HG03442 (cell line): Measurements from ENCODE around the gene CPSF4.
"Not testable (repeated sequence)": the region's sequence is repeated elsewhere in the genome, so short reads cannot be mapped to it uniquely, and the experiment has no call there.

Source experiments
- ATAC-seq: cut with Tn5 transposase; IDR thresholded peaks from one replicate; pipeline ENCODE4 v1.9.1; 2021; ENCODE audit warnings: mild to moderate bottlenecking, moderate library complexity; ENCODE audit not compliant: unreplicated experiment

CPSF4 gene

DNA sequence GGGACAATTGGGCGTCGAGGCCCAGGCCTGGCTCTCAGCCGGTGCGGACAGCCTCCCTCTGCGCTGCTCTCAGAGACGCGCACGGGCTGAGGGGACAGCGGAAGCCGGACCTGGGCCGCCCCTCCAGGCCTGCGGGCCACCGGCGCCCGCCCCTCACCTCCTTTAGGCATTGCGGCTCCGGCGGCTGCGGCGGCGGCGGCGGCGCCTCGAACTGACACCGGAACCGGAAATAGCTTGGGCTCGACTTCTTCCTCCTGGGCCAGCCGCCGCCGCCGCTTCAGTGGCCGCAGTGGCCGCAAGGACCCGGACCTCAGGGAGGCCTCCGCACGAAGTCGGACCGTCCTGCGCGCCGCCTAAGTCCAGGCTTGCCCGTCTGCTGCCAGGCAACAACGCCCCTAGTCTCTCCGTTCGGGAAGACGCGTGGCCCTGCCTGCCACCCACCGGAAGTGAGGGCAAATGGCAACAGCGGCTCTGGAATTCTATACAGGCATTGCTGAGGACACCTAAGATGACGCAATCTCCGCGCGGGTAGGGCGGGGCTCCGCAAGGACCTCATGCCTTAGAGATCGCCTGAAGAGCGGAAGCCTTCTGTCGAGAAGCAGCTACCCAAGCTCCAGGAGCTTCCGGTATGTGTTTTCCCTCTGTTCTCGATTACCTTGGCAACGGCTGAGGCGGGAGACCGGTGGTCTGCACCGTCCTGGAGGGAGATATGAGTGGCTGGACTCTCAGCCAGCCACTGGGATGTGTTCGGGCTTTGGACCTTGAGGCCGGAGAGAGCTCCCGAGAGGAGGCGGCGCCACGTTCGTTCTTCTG, 30.2 kb upstream of the CPSF4 start, which contains the start of the genes BUD31 and PDAP1:
BUD31 (plus strand) TSS at position 591 of the 813 bp plus-strand sequence. CDS start 2,124 bp downstream, outside the sequence.
PDAP1 (minus strand) TSS at position 219 of the 813 bp plus-strand sequence; CDS start at position 170, 49 bp downstream.
- peak; percentile 70 for ATAC-seq

DNA sequence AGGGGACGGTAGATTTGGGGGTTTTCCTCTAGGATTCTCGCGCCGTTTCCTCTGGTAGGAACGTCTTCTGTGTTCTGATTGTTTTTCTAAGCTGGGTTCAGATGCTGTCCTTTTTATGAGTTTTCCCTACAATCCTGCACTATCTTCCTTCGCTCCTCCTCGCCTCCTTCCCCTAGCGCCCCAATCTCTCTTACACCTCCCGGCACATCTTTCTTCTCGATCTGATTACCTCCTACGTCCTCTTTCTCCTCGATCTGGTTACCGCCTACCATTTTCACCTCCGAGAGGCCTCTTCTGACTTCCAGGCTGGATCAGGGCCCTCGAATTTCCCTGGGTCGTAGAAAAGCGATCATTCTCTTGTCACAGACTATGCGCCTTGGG, 29.6 kb upstream of the CPSF4 start:
- ATAC-seq = no peak

DNA sequence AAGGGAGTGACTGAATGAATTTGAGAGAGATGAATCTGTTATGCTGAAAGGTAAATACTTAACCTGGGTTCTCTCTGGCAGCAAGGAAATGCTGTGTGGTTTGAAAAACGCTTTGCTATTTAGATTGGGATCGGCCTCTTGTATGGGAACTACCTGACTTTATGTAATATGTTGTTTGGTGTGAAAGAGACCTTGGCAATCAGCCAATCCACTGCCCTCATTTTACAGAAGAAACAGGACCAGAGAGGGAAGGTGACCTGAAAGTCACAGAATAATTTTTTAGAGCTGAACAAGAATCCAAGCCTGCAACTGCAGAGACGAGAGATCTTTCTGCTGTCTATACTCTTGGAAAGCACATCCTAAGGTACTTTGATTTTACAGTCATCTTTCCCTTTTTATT, 28.9 kb upstream of the CPSF4 start:
- ATAC-seq = no peak

DNA sequence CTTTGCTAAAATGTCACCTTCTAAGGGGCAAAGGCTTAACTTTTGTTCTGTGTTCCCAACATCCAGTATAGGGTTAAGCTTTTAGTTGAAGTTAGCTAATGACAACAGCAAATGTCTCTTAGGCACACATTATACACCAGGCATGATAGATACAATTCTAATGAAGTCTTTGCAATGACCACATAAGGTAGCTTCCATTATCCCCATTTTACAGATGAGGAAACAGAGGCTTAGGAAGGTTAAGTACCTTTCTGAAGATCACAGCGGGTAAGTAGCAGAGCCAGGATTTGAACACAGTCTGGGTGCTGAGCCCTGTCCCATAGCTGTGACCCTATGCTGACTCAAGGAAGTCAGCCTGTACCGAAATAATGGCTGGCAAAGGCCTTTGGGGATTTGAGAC, 28.1 kb upstream of the CPSF4 start:
- no peak for ATAC-seq

DNA sequence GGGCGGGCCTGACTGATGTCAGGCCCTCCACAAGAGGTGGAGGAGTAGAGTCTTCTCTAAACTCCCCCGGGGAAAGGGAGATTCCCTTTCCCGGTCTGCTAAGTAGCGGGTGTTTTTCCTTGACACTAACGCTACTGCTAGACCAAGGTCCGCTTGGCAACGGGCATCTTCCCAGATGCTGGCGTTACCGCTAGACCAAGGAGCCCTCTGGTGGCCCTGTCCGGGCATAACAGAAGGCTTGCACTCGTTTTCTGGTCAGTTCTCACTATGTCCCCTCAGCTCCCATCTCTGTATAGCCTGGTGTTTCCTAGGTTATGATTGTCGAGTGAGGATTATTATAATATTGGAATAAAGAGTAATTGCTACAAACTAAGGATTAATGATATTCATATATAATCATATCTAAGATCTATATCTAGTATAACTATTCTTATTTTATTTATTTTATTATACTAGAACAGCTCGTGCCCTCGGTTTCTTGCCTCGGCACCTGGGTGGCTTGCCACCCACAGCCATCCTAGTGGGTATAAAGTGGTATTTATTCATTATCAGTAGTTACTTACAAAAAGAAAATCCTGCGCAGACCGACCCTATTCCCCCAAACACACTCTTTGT, 23.1 kb upstream of the CPSF4 start:
- not testable (repeated sequence) for ATAC-seq

DNA sequence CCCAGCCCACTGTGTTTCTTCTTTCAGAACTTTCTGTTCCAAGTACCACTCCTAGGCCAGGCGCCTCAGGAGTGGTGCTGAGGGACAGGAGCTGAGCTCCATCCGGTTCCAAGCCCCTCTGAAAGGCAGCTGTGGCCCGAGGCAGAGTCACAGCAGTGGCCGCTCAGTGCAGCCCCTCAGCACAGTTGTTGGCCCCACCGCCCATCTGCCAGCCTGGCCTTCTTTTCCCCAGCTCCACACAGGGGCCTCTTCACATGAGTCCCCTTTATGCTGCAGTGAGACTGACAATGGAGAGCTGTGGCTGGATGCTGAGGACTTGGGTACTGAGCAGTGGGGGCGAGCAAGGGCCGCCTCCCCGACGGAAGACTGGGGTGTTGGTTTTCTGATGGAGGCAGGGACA, 20.5 kb upstream of the CPSF4 start:
- ATAC-seq = no peak

DNA sequence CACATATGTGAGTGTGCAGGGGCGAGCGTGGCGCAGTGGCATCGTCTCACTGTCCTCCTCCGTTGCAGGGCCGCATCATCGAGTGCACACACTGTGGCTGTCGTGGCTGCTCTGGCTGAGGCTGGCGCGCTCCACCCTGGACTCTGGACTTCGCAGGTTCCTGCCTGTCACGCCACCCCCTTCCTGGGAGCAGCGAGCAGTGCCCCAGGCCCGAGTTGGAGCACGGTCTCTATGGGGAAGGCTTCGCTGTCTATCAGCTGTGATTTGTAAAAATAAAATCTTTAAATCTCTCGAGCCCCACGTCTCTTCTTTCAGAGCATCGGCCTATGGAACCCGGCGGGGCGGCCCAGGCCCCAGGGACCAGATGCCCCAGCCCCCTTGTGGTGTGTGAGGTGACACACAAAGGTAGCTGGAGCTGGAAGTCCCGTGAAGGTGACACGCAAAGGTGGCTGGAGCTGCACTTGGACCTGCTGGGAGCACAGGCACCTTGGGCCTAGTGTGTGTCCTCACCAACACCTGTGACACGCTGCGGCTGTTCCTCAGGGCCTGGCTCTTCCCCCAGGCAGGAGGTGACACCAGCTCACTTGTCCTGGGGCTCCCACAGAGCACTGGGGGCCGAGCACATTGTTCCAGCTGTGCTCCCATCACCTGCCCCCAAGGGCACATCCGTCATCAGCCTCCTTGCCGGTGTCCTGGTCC, 19.3 kb upstream of the CPSF4 start:
- no peak for ATAC-seq

DNA sequence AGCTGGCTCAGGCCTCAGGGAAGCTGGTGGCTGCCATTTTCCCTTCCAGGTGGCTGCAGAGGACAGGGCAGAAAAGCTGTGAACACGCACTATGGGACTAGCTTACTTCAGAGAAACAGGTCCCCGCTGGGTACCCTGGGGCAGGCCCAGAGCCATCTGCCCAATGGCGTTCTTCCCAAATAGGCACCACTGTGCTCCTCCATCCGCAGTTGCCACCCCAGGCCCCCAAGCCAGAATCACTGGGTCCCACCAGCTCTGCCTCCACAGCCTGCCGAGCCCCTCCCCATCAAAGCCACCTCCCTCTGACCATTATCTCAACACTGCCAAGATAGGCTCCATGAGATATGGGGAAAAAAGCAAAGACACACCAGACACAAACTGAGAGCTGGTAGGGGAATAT, 18.5 kb upstream of the CPSF4 start:
- no peak for ATAC-seq

DNA sequence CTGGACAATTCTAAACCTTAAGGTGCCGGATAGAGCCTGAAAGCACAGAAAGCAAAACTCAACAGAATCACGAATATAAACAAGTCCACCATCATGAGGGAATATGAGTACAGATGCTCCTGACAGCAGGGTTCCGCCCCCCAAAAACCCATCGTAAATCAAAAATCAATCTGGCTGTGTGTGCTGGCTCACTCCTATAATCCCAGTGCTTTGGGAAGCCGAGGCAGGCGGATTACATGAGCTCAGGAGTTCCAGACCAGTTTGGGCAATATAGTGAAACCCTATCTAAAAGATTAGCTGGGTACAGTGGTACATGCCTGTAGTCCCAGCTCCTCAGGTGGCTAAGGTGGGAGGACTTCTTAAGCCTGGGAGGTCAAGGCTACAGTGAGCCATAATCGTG, 17.8 kb upstream of the CPSF4 start:
- ATAC-seq = no peak

DNA sequence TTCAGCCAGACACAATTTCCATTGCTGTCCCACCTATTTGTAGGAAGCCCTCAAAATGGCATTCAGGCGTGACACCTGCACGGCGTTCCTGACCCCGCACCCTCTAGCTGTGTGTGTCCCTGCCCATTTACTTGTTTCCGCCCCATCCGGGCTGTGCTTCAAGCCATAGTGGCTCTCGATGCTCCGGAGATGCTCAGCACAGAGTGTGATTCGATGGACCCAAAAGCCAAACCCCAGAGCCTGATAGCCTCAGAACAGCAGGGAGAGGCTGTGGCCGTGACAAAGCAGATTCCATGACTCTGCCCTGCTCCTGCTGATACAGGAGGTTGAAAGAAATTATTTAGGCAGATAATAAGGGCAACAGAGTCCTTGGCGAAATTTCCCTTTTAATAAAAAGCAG, 16.6 kb upstream of the CPSF4 start:
- ATAC-seq = no peak

DNA sequence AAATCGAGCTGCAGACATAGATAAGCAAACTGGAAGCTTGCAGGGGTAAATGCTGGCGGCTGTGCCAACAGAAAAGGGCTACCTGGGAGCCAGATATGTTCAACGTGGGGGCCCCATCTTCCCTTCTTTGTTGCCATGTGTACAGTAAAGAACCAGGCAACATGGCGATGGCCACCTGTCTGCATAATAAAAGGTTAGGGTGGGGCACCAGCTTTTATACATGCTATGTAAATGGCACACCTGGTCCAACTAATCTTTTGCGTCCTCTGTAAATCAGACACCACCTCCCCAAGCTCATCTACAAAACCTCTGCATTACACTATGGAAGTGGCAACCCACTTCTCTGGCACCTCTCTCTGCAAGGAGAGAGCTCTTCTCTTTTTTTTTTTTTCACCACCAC, 16.1 kb upstream of the CPSF4 start:
- ATAC-seq = no peak

DNA sequence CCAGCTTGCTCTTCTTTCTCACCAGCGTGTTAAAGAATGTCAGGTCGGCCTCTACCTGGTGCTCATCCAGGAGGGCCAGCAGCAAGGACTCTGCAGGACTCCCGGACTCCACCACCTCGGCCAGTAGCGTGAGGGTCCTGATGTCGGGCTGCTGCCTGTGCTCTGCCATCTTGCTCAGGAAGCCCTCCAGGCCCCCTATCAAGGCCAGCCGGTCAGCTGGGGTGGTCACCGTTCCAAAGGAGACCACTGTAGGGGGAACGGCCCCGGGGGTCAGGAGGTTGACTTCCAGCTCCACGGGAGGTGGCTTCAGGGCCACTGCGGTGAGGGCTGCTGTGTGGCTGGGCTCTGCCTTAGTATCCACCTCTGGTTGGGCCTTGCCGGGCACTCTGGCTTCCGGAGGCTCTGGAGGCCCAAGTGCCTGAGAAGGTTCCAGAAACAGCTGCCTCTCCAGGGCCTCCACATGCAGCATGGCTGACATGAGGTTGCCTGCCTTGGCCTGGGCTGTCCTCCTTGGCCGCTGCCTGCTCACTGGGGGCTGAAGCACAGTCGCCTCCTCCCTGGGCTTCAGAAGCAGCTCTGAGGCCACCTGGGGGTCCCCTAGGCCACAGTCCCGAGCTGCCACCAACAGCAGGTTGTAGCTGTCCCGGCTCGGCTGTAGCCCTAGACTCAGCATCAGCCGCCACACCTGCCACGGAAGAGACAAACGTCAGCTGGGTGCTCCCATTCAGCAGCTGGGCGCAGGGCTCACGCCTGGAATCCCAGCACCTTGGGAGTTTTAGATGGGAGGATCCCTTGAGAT, 13.6 kb upstream of the CPSF4 start:
- ATAC-seq = no peak

DNA sequence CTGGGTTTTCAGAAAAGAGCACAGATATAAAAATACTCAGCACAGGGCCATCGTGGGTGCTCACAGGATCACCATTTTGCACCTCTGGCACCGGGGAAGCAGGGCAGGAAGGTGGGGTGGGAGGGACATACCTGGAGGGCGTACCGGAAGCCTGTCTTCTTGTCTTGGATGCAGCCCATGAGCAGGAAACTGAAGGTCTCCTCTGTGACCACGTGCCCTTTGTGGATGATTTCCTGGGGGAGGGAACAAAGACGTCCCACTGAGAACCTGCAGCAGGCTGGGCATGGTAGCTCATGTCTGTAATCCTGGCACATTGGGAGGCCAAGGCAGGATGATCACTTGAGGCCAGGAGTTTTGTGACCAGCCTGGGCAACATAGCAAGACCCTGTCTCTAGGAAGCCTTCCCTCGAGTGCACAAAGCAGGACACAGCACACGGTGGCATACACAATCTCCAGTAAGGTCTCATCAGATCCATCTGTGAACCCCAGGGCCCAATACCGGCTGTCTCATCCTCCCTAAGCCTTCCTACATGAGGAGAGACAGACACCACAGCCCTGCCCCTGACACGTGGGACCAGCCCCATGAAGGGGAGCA, 9.7 kb upstream of the CPSF4 start:
- no peak for ATAC-seq

DNA sequence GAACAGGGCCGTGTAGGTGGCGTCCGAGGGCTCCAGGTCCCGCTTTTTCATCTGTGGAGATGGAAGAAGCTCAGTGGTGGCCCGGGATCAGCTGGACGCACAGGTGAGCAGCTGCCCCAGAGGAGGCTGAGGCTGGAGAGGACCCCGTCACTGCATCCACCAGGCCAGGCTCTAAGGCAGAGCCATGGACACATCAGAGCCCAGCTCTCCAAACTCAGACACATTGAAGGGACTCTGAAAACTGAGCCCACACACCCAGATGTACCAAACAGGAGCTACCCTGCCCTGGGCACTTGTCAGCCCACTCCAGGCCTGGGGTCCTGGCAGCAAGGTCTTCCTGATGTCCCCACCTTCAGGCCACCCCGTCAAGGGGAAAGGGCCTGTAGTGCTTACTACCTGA, 9.0 kb upstream of the CPSF4 start:
- ATAC-seq = no peak

DNA sequence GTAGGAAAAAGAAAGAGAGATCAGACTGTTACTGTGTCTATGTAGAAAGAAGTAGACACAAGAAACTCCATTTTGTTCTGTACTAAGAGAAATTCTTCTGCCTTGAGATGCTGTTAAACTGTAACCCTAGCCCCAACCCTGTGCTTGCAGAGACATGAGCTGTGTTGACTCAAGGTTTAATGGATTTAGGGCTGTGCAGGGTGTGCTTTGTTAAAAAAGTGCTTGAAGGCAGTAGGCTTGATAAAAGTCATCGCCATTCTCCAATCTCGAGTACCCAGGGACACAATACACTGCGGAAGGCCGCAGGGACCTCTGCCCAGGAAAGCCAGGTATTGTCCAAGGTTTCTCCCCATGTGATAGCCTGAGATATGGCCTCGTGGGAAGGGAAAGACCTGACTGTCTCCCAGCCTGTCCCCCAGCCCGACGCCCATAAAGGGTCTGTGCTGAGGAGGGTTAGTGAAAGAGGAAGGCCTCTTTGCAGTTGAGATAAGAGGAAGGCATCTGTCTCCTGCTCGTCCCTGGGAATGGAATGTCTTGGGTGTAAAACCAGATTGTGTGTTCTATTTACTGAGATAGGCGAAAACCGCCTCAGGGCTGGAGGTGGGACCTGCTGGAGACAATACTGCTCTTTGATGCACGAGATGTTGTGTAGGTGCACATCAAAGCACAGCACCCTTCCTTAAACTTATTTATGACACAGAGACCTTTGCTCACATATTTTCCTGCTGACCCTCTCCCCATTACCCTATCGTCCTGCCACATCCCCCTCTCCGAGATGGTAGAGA, 6.8 kb upstream of the CPSF4 start:
- not testable (repeated sequence) for ATAC-seq

DNA sequence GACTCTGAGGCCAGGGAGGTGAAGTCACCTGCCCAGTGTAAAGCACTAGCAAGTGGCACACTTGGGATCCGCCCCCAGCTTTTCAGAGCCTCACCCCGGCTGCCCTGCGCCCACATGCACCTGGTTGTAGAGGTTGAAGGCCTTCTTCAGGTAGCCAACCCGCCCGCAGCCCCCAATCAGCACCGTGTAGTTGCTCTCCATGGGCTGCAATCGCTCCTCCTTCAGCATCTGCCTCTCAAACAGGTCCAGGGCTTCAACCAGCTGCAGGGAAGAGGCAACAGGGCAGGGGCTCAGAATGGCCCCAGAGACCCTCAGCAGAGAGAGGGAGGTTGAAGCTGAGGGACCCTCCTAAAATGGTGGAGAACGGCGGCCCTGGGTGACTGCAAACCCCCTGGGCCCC, 5.6 kb upstream of the CPSF4 start:
- no peak for ATAC-seq

DNA sequence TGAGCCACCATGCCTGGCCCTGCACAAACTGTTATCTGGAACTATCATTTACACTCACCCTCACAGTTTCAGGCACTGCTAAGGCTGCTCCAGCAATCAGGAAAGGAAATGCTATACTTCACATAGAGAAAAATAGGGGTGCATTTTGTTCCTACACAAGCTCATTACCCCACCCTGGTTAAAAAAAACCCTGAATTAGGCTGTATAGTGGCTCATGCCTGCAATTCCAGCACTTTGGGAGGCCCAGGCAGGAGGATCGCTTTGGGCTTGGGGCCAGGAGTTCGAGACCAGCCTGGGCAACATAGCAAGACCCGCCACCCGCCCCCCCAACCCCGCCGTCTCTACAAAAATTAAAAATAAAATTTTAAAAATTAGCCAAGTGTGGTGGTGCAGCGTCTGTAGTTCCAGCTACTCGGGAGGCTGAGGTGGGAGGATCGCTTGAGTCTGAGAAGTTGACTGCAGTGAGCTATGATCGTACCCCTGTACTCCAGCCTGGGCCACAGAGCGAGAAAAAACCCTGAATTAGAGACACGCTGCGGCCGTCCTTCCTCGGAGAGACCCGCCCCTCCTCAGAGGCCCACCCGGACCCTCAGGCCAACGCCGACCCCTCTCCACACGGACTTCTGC, 684 bp upstream of the CPSF4 start:
- ATAC-seq = no peak

DNA sequence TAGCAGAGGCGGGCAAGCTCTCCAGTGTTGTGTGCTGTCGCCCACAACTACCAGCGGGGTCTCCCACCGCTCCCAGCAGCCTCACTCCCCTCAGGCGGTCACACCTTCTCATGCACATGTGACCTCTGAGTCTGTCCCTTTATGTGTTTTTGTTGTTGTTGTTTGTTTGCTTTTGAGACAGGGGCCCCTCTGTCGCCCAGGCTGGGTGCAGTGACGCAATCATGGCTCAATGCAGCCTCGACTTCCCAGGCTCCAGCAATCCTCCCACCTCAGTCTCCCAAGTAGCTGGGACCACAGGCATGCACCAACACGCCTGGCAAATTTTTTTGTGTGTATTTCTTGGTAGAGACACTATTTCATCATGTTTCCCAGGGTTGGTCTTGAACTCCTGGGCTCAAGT, 1.5 kb downstream of the CPSF4 start:
- no peak for ATAC-seq

DNA sequence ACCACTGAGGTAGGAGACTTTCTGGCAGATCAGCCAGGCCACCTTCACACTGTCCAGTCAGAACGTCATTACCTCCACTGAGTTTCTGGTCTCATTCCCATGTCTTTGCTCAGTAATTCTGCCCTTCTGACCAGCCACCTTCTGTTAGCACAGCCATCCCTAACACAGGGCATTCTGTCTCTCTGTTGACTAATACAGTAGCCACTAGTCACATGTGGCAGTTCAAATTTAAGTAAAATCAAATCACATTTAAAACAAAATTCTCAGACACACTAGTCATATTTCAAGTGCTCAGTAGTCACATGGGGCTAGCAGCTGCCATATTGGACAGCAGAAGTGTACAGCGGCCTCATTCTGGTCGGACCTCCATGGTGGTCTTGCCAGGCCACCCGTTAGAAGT, 7.4 kb downstream of the CPSF4 start:
- no peak for ATAC-seq
